HEK293 (cell line): Measurements from ENCODE around the gene SULT2B1.

Experiments used
- CTCF ChIP-seq: fragments of 450-650 bp; formaldehyde crosslinking; IDR thresholded peaks from 2 replicates; pipeline ENCODE4 v1.5.1; 2016; ENCODE audit warnings: missing biosample characterization, missing genetic modification characterization
- ZBTB20 ChIP-seq: fragments of 450-650 bp; formaldehyde crosslinking; IDR thresholded peaks from 2 replicates; pipeline ENCODE4 v1.5.1; 2016; ENCODE audit warnings: missing biosample characterization, missing genetic modification characterization
- ZNF138 ChIP-seq: fragments of 450-650 bp; formaldehyde crosslinking; IDR thresholded peaks from 2 replicates; pipeline ENCODE4 v1.5.1; 2016; ENCODE audit warnings: missing biosample characterization, missing genetic modification characterization, borderline replicate concordance

- TF ChIP-seq ZNF138 (tag by site-specific recombination), result no peak
- no peak for TF ChIP-seq ZBTB20
- TF ChIP-seq CTCF (tag by site-specific recombination), result no peak
These were observed 64.6 kb downstream of the SULT2B1 start for GRCh38 chr19:48616491-48617056.
